ENCODE measurements around the gene KCNJ4.

Gene KCNJ4

GRCh38 chr22:38464992-38465672 is 10.1 kb upstream of the KCNJ4 start:
- Mint-ChIP-seq H3K9me3 (no peaks in the 10 kb centered on the region), H3K27me3 (ENCODE audit: low read depth, poor library complexity) (peaks cover 23% of the 10 kb centered on the region), H3K4me3 (no peak overlapping the region), H3K4me1 (peaks cover 60% of the 10 kb centered on the region), H3K27ac (no peak overlapping the region), H3K36me3 (ENCODE audit: low read depth) (no peaks in the 10 kb centered on the region)
- DNase-seq = no peak
- TF ChIP-seq, protein P1, sequence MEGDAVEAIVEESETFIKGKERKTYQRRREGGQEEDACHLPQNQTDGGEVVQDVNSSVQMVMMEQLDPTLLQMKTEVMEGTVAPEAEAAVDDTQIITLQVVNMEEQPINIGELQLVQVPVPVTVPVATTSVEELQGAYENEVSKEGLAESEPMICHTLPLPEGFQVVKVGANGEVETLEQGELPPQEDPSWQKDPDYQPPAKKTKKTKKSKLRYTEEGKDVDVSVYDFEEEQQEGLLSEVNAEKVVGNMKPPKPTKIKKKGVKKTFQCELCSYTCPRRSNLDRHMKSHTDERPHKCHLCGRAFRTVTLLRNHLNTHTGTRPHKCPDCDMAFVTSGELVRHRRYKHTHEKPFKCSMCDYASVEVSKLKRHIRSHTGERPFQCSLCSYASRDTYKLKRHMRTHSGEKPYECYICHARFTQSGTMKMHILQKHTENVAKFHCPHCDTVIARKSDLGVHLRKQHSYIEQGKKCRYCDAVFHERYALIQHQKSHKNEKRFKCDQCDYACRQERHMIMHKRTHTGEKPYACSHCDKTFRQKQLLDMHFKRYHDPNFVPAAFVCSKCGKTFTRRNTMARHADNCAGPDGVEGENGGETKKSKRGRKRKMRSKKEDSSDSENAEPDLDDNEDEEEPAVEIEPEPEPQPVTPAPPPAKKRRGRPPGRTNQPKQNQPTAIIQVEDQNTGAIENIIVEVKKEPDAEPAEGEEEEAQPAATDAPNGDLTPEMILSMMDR (IDR thresholded peaks at IDR 0.05) = no peak

DNA sequence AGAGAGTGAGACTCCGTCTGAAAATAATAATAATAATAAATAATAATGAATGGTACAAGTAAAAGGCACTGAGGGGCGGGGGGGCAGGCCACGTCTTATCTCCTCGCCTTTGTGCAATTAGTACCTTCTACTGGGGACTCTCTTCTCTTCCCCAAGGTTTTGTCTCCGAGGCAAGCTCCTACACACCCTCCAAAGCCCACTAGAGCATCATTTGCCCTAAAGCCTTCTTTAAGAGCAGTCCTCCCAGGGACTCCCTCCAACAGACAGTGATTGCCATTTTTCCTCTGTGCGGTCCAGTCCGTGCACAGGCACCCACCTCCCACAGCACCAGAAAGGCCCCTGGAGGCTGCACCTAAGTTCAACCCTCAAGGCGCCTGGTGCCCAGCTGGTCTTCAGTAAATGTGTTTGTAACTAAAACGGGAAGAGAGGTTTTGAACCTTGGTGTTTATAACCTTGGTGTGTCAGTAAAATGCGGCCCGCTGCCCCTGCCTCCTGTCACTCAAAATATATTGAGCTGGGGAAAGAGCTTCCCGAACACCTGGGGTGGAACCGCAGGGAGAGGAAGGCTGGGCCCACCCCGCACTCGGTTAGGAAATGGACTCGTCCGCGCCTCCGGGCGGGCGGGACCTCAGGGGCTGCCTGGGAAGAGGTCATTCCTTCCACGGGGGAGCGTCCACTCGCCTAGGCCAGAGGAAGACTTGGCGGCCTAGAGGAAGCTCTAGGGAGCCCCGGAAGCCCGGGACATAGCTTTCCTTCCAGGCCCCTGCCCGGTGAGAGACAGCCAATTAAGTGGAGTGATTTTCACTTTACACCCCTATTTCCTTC is 8.2 kb upstream of the KCNJ4 start:
- peaks cover 60% of the 10 kb centered on the region for H3K4me1 Mint-ChIP-seq
- peaks cover 29% of the 10 kb centered on the region for H3K27me3 Mint-ChIP-seq (ENCODE audit: low read depth, poor library complexity)
- H3K9me3 Mint-ChIP-seq = no peaks in the 10 kb centered on the region
- DNase-seq = peak; percentile 81
- peak overlapping the region; percentile 77 for H3K4me3 Mint-ChIP-seq
- H3K36me3 Mint-ChIP-seq (ENCODE audit: low read depth) = no peaks in the 10 kb centered on the region
- TF ChIP-seq, protein P1 (IDR thresholded peaks at IDR 0.05) = no peak
- peak overlapping the region; percentile 57 for H3K27ac Mint-ChIP-seq

DNA sequence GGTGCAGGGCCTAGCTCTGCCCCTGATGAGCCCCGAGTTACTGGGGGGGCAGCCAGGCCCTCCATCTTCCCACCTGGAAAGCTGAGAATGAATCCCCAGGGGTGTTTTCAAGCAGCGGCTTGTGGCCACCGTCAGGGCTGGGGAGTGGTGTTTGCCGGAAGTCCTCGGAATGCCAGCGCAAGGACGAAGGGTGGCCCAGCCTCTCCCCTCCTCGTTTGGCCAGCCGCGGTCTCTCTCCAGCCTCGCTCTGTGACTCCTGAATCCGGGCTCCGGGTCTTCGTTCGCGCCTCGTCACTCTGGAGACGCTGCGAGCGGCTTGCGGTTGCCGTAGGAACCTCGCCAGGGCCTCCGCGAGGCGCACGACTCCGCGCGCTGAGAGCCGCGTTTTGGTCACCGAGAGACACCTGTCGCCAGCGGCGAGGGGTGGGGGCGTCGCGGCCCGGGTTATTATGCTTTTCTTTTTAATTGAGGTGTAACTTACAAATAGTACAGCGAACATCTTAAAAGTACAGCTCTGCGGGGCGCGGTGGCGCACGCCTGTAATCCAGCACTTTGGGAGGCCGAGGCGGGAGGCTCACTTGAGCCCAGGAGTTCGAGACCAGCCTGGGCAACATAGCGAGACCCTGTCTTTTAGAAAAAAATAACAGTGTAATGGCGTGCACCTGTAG is 6.5 kb upstream of the KCNJ4 start:
- Mint-ChIP-seq H3K4me1 (peaks cover 74% of the 10 kb centered on the region), H3K27me3 (ENCODE audit: low read depth, poor library complexity) (peaks cover 29% of the 10 kb centered on the region), H3K36me3 (ENCODE audit: low read depth) (no peaks in the 10 kb centered on the region), H3K9me3 (no peaks in the 10 kb centered on the region), H3K4me3 (peak overlapping the region; percentile 54), H3K27ac (no peak overlapping the region)
- TF ChIP-seq, protein P1 (IDR thresholded peaks at IDR 0.05) = no peak
- DNase-seq = peak; percentile 96

GRCh38 chr22:38461057-38461413 is 6.0 kb upstream of the KCNJ4 start:
- TF ChIP-seq, protein P1 (IDR thresholded peaks at IDR 0.05) = no peak
- Mint-ChIP-seq H3K27ac (no peak overlapping the region), H3K27me3 (ENCODE audit: low read depth, poor library complexity) (peaks cover 27% of the 10 kb centered on the region), H3K4me3 (peak overlapping the region; percentile 54), H3K36me3 (ENCODE audit: low read depth) (no peaks in the 10 kb centered on the region), H3K4me1 (peaks cover 77% of the 10 kb centered on the region), H3K9me3 (no peaks in the 10 kb centered on the region)
- DNase-seq = no peak

DNA sequence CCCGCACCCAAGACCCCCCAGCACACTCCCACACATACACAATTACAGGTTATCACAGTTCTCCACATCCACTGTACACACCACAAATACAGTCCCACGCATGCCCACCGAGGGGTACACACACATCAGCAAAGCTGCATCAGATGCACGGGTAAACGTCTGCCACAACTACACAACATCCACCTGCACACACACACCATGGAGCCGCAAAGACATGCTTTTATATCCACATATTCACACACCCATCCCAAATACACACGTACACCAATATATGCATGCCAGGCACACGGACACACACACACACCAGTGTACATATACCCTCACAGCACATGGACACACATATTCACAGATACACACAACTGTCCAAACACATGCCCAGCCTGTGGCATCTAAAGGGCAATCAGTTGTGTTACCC is 5.4 kb upstream of the KCNJ4 start:
- DNase-seq = no peak
- H3K4me3 Mint-ChIP-seq = peak overlapping the region; percentile 1
- TF ChIP-seq, protein P1 (IDR thresholded peaks at IDR 0.05) = no peak
- H3K9me3 Mint-ChIP-seq = no peaks in the 10 kb centered on the region
- H3K27ac Mint-ChIP-seq = peak overlapping the region; percentile 43
- H3K36me3 Mint-ChIP-seq (ENCODE audit: low read depth) = no peaks in the 10 kb centered on the region
- peaks cover 26% of the 10 kb centered on the region for H3K27me3 Mint-ChIP-seq (ENCODE audit: low read depth, poor library complexity)
- H3K4me1 Mint-ChIP-seq = peaks cover 77% of the 10 kb centered on the region
